Measurements from ENCODE around the gene LSM4. TPM values are rescaled to one million over a fixed set of nuclear protein-coding genes. Genes with fewer than 3 reads are reported as not detected.

Gene LSM4
- total and polyA plus RNA-seq, 2 of the 13 experiments (the other 11 are each of a cell fraction or from before 2014, with no cell fraction given) = 65.8 to 166 TPM

- TF ChIP-seq ZHX1 (CRISPR knock-in tag; IDR thresholded peaks at IDR 0.05; ENCODE audit: low read depth) (no peak), CEBPZ (IDR thresholded peaks at IDR 0.05; ENCODE audit: low read length) (no peak), NFKB2 (CRISPR knock-in tag; IDR thresholded peaks at IDR 0.05; ENCODE audit: borderline replicate concordance) (no peak), SMAD1 (CRISPR knock-in tag; IDR thresholded peaks at IDR 0.05; ENCODE audit: borderline replicate concordance, low read depth) (no peak), ZNF800 (CRISPR knock-in tag; IDR thresholded peaks at IDR 0.05) (no peak), BCLAF1 (IDR thresholded peaks at IDR 0.05) (no peak), SUZ12 (IDR thresholded peaks at IDR 0.05; ENCODE audit: low read depth, low read length) (no peak), XRCC5 (optimal IDR thresholded peaks at IDR 0.05; ENCODE audit: low read length) (no peak), RORA (CRISPR knock-in tag; IDR thresholded peaks at IDR 0.05) (no peak), ZNF879 (CRISPR knock-in tag; IDR thresholded peaks at IDR 0.05) (no peak), TBP (CRISPR knock-in tag; IDR thresholded peaks at IDR 0.05) (no peak), NFE2L1 (CRISPR knock-in tag; IDR thresholded peaks at IDR 0.05; ENCODE audit: borderline replicate concordance) (no peak), ISX (CRISPR knock-in tag; conservative IDR thresholded peaks at IDR 0.05) (no peak), ZBTB2 (CRISPR knock-in tag; IDR thresholded peaks at IDR 0.05; ENCODE audit: low read depth) (no peak), ZNF839 (CRISPR knock-in tag; IDR thresholded peaks at IDR 0.05; ENCODE audit: borderline replicate concordance) (no peak), ZNF740 (CRISPR knock-in tag; IDR thresholded peaks at IDR 0.05) (no peak), KLF11 (CRISPR knock-in tag; IDR thresholded peaks at IDR 0.05) (no peak)
These were observed 538 bp downstream of the LSM4 start (continued) for GRCh38 chr19:18322318-18322758.
